GM12878 (cell line): ENCODE measurements around the gene MALT1.

ENCODE experiments used
- RAD21 ChIP-seq: IDR thresholded peaks from 2 replicates; pipeline ENCODE4 v1.6.1; 2011; ENCODE audit warnings: mild to moderate bottlenecking, low read depth, low read length, moderate library complexity; ENCODE audit not compliant: insufficient read depth
- TF ChIP-seq, protein P1 (sequence below): IDR thresholded peaks from 2 replicates; pipeline ENCODE4 v1.6.1; 2011; ENCODE audit warnings: low read depth, low read length, improper control_type of control experiment, borderline replicate concordance
- TF ChIP-seq, protein P2 (sequence below): IDR thresholded peaks from 2 replicates; pipeline ENCODE4 v1.6.1; 2012; ENCODE audit warnings: low read depth, low read length, improper control_type of control experiment

DNA sequence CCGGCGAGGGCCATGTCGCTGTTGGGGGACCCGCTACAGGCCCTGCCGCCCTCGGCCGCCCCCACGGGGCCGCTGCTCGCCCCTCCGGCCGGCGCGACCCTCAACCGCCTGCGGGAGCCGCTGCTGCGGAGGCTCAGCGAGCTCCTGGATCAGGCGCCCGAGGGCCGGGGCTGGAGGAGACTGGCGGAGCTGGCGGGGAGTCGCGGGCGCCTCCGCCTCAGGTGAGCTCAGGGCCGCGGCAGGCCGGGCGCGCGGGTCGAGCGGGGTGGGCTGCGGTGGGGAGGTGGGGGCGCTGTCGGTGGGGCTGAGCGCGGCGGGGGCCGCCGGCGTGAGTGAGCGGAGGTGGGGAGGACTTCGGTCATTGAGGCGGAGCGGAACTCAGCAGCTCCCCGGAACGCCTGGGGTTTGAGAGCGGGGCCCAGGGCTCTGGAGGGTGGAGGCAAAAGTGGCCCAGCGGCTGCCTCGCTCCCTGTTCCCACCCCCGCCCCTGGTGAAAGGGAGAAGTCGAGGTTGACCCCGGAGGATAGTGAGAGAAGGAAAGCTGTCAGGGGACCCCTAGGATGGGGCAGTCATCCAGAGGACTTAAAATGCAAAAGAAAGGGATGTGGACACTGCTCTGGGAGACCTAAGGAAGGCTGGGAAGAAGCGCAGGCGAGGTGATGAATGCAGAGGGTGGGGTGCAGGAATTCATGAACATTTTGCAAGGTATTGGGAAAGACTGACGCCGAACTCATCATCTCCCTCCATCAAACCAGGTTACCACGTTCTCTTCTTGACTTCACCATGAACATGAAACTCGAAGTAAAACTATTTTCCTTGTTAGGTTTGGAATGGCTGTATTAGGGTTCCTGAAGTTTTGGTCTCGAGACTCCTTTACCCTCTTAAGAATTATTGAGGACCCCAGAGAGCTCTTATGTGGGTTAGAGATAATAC lies 633 bp downstream of the MALT1 start:
- no peak; the same call in 1 of the 2 replicates for TF ChIP-seq RAD21
- TF ChIP-seq, protein P1, sequence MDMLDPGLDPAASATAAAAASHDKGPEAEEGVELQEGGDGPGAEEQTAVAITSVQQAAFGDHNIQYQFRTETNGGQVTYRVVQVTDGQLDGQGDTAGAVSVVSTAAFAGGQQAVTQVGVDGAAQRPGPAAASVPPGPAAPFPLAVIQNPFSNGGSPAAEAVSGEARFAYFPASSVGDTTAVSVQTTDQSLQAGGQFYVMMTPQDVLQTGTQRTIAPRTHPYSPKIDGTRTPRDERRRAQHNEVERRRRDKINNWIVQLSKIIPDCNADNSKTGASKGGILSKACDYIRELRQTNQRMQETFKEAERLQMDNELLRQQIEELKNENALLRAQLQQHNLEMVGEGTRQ = no peak
- TF ChIP-seq, protein P2, sequence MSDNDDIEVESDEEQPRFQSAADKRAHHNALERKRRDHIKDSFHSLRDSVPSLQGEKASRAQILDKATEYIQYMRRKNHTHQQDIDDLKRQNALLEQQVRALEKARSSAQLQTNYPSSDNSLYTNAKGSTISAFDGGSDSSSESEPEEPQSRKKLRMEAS = no peak
